ENCODE results near the gene CDIP1. TPM values are rescaled to one million over a fixed set of nuclear protein-coding genes. Genes with fewer than 3 reads are reported as not detected.

CDIP1 gene
- total RNA-seq, 1 donor from 2014 or later: 18.9 TPM

DNA sequence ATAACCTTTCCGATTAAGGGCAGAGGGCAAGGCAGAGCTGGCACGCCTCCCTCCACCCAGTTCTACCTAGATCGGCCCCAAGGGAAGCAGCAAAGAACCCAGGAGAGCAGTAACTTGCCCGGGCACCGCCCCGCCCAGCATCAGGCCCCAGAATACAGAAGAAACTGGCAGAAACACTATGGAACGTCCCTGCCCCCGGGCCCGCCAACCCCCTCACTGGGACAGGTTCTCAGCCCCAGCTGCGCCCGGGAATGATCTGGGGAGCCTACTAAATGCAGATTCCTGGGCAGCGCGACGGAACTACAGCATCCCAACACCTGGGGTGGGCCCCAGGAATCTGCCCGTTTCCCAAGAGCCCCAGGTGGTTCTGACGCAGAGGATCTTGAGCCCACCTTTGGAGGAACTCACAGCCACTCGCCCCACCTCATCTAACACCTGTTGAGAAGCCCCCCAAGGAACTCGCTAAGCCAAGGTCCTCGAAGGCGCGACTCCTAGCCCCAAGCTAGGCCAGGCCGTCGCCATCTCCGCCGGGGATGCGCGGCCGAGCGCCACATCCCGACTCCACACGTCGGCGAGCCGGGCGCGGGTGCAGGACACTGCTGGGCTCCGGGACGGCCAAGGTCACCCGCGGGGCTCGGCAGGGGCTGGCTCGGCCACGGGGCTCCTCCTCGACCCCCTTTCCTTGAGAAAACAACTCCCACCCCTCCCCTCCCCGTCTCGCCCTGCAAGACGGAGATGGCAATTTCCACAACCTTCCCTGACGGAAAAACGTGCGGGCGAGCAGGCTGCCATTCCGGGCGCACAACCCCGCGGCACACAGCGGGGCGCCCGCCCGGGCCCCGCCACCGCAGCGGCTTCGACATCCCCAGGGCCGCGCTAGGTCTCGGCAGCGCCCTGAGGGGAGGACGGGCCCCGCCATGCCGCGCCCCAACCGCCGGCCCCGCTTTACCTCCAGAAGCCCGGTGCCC lies 913 bp downstream of the CDIP1 start:
- peak; percentile 29 for ATAC-seq

DNA sequence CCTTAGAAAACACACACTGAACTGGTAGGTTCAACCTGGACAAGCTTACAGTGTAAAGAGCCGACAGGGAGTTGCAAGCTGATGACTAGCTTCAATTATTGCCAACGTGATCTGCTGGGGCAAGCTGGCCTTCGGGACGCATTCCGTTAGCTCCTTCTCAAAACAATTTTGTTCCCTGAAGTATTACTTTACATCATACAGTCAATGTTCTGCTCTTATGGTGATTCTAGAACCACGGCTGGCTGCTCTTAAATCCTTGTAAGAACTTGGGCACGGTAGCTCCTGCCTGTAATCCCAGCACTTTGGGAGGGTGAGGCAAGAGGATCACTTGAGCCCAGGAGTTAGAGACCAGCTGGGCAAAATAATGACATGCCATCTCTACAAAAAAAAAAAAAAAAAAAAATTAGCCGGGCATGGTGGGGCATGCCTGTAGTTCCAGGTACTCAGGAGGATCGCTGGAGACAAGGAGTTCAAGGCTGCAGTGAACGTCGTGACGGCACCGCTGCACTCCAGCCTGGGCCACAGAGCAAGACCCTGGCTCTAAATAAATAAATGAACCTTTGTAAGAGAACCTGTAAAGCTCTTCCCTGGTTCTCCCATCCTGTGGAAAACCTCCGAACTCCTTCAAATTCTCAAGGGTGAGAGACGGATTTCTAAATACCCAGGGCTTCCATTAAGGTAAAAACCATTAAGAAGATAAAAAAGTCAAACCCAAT lies 2.0 kb downstream of the CDIP1 start:
- ATAC-seq: no peak

DNA sequence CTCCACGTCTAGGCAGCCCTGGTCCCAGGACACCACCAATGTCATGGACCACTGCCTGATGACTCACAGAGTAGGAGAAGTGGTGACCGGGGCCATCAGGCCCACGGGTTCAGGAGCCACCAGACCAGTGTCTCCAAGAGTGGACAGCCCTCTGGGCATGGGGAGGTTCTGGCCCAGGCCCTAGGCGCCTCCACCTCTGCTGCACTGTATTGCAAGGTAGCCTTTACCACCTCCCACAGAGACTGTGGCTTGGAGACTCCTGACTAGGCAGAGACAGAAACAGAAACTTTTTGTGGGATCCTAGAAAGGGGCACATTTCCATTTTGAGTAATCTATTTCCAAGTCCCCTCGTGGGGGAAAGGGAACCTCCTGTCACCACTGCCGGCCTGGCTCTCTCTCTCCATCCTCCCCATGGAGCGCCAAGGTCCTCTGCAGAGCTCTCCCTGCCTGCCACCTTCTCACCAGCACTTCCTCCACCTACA lies 2.9 kb downstream of the CDIP1 start:
- ATAC-seq: no peak

DNA sequence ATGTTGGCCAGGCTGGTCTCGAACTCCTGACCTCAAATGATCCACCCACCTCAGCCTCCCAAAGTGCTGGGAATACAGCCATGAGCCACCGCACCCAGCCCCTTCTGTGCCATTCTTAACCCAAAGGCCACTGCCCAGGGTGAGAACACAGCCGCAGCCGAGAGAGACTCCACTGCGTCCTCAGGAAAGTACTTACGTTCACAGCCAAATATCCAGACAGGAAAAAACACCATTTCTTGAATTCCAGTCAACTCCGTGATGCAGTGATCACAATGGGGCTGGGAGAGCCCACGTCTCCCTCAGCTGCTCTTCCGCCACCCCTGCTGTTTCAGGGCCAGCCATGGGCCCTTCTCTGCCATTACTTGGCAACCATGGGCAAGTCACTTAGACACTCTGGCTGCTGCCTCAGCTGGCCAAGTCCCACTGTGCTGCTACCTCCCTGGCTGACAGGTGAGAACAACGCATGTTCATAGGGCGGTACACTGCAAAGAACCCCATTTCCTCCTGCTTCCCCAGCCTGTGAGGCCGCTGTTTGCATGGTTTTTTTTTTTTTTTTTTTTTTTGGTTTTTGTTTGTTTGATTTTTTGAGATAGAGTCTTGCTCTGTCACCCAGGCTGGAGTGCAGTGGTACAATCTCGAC lies 4.3 kb downstream of the CDIP1 start:
- ATAC-seq: no peak

DNA sequence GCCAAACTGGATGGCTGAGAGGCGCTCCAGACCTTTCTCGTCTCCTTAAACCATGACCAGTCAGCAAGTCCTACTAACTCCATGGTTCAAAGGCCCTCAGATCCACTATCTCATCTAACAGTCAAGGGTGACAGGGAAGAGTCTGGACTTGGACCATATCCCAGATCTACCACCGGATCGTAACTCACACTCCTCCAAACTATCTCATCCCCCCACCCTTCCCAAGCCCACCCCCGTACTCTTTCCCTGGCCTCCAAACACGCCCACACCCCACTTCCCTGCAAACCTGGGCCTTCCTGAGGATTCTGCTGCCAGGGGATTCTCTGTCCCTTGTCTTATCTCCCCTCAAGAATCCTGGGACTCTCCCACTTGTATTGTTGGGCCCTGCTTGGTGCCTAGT lies 5.1 kb downstream of the CDIP1 start:
- no peak for ATAC-seq

DNA sequence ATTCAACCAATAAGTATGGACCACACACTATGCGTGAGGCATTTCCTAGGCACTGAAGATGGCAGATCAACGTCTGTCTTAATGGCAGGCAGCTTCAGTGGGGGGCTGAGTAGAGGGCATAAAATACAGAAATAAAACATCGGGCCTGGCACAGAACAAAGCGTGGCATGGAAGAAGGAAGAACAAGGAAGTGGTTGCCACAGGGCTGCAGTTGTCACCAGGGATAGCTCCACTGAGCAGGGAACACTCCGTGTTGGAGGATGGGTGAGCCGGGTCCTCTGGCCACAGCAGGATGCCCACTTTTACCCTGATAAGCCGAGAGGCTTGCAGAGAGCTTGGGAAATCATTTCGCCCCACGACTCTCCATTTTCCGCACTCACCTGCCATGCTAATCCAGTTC lies 6.3 kb downstream of the CDIP1 start:
- no peak for ATAC-seq

DNA sequence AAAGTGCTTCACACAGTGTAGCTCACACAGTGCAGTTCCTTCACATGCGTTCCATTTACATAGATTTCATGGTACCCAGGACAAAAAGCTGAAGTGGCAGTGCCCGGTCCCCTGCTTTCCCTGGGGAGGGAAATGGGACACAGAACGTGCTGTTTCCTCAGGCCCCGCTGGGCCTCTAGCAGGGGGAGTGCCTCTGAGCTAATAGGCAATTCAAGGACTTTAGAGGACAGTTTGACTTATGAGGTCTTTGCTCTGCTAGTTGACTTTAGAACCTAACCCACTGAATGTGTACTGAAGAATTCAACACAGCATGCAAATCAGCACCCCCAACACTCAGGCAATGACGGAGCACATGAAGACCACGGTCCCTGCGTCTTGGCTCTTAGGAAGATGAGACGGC lies 6.8 kb downstream of the CDIP1 start:
- ATAC-seq: no peak

DNA sequence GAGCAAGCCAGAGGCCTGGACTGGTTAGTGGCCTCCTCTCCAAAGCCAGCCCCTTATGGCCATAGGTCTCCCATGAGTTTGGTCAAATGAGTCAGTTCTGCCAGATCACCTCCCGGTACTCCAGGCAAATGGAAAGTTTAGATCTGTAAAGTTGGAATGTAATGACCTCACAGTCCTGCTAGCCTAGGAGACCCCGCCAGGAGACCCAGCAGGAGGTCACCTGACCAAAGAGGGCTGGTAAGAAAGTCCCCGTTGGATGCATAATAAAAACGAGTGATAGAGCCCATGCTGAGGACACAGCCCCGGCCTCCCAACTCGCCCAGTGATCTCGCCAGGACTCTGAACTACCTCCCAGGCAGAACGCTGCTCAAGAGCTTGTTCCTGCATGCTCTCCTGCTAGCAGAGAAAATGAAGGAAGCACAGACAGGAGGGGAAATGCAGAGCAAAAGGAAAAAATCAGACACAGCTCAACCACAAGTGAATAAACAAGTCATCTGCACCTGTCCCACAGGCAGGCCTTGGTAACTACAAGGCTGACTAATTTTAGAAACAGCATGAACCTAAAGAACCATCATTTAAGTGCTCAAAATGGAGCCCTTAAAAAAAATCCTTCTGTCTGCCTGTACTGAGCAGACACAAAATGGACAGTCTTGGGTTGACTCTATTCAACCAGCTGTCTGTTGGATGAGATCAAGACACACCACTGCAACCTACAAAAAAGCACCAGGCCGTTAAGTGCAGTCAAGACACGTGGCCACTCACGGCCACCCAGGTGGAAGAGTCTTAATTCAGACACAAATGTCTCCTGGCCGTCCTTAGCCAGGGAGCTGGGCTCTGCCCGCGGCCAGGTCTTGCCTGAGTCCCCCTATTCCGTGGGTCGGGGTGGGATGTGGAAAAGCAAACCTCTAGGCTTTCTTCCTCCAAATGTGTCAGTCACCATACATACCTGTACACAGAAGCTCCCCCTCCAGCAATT lies 9.2 kb downstream of the CDIP1 start:
- ATAC-seq: peak; percentile 33

DNA sequence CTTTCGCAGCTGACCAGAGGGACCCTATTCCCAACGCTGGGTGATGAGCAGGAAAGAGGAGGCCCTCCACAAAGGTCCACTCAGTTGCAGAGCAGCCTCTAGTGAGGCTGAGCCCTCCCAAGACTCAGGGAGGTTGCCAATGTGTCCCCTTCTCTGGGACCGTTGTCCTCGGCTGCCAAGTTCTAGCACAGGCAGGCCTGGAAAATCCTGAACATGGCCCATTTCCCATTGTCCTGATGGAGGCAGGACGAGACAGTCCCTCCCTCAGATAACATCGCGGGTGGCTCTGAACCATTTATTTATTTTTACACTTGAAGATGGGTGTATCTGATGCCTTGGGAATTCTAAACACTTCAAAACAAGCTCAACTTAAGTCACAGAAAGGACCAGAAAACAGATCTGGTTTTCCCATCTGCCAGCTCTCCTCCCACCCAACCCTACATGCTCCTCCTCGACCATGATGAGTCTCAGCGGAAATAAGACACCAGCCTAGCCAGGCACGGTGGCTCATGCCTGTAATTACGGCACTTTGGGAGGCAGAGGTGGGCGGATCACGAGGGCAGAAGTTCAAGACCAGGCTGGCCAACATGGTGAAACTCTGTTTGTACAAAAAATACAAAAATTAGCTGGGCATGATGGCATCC lies 12.8 kb downstream of the CDIP1 start:
- ATAC-seq: no peak

DNA sequence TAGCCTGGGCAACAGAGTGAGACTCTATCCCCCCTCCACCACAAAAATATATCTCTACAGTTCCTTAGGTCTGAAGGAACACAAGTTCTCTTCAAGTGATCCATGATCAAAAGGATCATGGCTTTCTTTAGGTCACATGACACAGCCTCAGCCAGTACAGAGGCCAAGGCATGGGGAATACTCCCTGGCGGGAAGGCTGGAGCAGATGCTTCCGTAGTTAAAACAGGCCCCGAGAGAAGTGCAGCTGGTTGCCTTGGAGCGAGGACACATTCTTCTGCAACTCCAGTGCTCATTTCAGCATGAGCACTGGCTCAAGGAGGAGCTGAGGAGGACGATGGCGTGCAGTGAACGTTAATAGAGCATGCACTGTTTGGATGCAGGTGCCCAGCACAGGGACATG lies 13.5 kb downstream of the CDIP1 start:
- ATAC-seq: no peak

DNA sequence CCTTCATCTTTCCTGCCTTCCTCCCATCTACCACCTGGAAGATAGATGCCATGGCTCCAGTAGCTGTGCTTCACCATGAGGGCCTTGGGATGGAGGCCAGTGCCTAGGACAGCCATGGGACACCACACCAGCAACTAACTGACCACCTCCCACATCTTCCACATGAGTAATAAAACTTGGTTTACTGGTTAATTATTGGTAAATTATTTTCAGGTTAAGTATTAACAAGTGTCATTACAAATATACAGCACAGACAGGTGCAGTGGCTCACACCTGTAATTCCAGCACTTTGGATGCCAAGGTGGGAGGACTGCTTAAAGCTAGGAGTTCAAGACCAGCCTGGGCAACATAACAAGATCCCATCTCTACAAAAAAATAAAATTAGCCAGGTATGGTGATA lies 14.0 kb downstream of the CDIP1 start:
- no peak for ATAC-seq

DNA sequence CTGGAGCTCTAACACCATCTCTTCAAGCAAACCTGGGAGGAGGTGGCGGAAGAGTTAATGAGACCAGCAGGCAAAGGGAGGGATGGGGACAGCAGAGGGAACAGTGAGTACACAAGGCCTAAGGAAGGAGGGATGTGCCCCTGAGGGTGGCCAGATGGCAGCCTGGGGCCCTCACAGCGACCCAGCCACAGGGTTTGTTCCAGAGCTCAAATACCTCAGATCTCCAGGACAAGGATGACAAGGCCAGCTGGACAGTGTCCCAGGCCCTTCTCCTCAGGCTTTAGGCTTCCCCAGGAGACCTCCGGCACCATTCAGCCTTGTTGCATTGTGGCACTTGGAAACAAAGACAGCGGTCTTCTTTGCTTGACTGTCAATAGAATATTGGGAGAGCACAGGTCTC lies 14.9 kb downstream of the CDIP1 start:
- ATAC-seq: no peak

DNA sequence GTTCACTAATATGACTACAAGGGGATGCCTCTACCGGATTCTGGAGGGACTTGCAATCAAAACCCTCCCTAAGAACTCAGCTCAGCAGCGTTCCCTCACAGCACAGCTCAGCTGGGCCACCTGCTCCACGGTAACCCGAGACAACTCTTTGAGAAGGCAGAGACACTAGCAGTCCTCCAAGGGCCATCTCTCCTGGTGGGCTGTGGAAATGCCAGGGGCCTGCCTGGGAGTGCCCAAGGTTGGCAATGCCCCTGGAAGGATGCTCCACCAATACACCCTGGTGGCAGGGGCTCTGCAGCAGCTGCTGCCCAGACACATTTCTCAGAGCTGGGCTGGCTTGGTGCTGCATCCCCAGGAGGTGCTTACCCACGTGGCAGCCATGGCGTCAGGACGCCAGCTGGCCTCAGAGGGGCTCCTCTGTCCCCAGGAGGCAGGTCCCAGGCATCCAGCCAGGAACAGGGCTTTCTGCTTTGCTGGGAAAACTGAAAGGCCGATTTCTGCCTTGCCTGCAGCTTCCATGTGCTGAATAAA lies 16.5 kb downstream of the CDIP1 start:
- no peak for ATAC-seq

DNA sequence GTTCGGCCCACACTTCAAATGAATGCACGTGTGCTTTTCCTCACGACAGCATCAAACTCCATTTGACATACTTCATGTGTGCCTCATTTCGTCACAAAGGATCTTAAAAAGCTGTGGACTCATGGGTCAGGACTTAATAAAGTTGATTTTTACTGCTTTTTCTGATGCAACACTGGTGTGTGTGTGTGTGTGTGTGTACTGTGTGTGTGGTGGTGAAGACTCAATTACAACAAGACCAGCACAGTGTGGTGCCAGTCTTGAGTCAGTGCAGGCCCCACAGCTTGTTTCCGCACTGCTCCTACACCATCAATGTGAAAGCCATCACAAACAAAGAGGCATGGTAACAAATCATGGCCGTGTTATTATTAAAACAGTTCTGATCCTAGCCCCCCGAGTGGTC lies 17.7 kb downstream of the CDIP1 start:
- no peak for ATAC-seq

DNA sequence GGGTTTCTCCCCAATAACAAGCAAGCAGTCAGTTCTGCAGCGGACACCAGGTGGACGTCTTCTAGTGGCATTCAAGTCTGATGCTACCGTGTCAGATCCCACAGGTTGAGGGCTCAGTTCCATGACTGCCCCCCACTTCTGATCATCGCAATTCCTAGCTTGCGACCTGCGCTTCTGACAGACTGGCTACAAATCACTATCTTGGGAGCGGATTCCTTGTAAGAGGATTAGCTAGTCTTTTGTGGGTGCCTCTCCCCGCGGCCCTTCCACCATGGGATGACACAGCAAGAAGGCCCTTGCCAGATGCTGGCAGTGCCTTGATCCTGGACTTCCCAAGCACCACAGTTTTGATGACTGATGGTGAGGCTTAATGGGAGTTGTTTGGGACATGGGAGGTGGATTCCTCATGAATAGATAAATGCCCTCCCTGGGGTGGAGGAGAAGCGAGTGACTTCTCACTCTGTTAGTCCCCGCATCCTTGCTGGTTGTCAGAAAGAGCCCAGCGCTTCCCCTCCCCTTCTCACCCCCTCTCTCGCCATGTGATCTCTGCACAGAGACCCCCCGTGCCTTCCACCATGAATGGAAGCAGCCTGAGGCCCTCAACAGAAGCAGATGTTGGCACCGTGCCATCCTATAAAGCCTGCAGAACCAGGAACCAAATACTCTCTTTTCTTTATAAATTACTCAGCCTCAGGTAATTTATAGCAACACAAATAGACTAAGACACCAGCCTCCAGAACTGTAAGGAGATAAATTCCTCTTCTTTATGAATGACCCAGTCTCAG lies 19.1 kb downstream of the CDIP1 start:
- no peak for ATAC-seq

DNA sequence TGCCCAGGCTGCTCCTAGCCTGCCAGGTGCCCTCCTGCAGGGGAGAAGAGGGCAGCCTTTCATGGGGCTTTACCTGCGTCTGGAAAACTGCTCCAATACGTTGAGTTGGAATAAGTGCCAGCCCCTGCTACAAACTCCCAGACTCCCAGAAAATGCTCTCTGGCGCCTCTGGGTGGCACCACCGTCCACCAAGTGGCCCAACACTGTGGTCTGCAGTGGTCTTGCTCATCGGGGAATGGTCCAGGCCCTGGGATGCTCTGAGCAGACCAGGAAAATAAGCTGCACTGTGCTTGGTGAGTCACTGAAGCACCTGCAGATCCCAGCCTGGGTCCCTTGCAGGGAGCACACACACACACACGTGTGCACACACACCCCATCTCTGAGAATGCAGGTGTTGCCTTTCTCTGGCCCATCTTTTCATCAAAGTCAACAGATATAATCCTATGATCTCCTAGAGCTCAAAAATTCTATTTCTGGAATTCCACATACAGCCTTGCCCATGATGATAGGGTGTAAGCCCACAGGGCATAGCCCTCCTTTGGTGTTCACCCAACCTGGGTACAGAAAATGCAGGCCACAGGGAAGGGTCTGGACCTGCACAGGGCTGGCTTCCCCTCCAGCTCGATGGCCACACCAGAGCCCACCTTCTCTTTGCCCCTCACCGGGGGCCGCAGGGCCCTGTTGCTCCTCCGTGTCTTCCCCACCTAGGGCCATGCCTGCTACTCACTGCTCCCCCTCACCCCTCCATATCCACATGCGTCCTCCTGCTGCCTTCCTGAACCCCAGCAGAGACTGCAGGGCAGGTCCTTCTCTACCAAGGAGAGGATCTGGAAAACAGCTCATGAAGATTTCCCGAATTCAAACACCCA lies 20.5 kb downstream of the CDIP1 start:
- ATAC-seq: peak; percentile 41

DNA sequence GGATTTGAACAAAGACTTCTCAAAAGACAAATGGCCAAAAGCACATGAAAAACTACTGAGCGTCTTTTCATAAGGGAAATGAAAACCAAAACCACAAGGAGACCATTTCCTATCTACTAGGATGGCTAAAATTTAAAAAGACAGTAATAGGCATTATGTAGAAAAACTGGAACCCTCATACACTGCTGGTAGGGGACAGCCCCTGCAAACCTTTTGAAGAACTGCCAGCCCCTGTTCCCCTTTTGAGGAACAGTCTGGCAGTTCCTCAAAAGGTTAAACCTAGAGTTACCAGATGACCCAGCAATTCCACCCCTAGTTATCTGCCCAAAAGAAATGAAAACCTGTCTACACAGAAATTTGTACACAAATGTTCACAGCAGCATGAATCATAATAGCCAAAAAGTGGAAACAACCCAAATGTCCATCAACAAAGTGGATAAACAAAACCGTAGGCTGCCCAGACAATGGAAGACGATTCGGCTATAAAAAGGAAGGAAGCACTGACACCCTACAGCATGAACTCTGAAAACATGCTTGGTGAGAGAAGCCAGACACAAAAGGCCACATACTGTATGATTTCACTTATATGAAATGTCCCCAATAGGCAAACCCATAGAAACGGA lies 22.9 kb downstream of the CDIP1 start:
- ATAC-seq: no peak

DNA sequence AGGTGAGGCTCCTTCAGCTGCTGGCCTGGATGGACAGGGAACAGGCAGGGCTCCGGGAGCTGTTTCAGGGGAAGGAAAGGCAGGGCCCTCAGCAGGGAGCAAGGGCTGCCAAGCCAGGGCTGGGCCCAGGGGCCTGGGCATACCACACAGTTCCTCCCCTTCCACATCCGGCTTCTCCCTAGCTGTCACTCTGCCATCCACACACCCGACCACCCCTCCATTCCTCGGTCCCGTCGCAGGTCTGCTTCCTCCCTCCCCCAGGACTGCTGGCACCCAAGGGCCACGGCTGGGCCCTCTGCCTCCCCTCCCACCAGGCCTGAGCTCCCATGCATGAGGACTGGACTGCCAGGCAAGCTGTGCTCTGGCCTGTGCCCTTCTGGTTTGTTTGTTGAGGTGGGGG lies 24.0 kb downstream of the CDIP1 start:
- no peak for ATAC-seq

DNA sequence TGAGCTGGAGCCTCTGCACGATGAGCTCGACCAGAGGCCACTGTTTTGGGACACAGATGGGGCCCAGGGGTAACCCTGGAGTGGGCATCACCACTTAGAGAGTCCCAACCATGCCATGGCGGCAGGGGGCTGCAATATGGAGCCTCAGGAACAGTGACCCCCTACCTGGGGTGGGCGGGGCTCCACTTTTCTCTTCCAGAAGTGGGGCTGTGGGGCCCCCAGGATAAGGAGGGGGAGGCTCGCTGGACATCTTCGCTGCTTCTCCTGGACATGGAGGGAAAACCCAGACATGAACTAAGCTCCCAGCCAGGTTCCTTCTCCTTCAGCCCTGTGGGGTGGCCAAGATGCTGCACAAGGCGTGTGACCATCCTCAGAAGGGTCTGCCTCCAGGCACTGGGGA lies 24.7 kb downstream of the CDIP1 start:
- ATAC-seq: no peak
